Activated CD4-positive, alpha-beta T cell treated with anti-CD3 and anti-CD28 coated beads, Interleukin-2, amount 50 U/mL, for 16 hours (primary cell): ENCODE measurements around the gene FLT3.
"Not testable (repeated sequence)": the region's sequence is repeated elsewhere in the genome, so short reads cannot be mapped to it uniquely, and the experiment has no call there.

ENCODE experiments used
- DNase-seq: peaks from one replicate; pipeline ENCODE4 v3.0.0-alpha.2; 2020

Gene FLT3

DNA sequence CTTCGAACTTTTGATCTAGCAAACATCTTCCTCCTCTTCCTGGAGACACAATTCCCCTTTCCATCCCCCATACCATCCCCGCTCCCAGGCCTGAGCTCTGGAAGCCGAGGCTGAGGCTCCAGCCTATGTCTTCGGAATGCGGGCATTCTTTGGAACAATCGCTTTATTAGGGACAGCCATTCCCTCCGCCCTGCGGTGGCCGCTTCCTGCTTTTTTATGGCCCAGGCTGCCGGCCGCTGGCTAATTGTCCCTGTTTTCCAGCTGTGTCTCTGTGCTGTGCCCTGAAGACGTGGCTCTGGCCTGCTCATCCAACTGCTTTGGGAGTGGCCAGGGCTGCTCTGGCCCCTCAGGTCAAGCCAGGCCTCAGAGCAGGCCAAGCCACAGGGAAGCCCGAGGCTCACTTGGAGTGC is 129.1 kb downstream of the FLT3 start:
- no peak for DNase-seq

DNA sequence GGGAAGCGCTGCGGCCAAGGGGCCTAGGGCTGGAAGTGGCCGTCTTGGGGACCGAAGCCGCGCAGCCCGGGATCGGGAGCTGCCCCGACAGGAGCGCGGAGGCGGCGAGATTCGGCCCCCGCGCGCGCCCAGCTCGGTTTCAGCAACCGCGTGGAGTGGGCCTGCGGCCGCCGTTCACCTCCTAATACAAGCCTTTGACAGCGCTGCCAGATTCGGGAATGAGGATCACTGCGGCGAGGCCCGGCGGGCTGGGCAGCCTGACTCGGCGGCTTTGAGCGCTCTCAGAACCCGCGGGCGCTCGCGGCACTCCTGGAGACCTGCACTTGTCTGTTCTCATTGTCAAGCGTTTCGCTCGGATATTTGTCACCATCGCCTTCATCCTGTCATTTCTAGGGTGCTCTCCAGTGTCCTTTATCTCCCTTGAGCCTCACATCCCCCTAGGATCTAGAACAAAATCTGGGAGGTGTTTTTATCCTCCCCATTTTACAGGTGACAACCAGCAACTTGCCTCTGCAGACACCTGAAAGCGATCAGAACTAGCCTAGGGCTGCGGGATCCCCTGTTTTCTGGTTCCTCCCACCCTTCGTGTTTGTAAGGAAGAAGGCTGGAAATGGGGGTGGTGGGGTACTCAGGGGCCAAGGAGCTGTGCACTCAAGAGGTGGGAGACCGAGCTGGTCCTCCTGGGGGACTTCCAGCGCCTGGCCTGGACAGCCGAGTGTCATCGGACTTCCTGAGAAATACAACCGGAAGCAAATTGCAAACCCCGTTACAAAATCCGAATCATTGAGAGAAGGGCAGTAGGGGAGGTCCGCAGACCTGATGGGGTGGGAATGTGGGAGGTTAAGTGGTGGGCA is 129.8 kb downstream of the FLT3 start:
- DNase-seq, result no peak

DNA sequence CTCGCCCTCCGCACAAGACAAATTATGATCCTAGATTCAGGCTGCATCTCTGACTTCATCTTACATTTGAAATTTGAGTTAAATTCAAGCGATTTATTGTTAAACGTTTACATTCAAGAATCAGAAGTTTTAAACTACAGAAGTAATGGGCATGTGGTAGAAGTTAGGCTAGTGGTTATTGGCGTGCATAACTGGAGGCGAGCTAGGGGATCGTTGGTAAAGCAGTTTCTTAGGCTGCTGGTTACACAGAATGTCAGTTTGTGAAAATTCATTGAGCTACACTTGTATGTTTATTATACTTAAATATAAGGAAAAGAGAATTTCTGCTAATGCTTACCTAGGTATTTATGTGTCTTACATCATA is 130.5 kb downstream of the FLT3 start:
- DNase-seq, result no peak

DNA sequence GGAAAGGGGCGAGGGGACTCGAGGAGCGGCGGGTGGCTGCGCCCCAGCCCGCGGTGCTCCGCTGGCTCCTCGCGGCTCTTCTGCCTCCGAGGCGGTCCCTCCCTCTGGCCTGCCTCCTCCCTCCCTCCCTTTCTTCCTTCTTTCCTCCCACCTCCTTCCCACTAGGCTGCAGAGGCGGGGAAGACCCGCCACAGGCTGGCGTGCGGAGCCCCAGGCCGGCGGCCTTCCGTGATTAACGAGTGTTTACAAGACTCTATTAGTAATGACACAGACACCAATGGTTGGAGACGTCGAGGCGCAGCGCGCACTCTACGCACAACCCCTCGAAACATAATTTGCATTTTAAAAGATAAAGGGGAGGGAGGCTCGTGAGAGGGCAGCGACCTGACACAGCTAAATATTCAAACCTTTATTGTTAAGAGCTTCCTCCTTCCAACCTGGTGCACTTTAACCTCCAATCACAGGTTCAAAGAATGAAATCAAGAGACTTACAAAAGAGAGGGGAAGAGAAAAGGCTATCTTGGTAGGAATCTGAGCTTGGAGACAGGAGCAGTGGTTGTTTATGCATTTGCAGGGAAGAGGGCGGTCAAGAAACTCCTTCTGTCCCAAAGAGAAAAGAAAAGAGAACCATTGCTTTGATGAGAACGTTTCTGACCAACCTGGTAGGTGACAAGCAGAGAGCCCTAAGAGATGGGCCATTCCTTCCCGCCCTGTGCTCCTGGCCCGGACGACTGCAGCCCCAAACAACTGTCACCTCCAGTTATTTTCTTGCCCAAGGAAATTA is 131.1 kb downstream of the FLT3 start, which contains the start of gene CDX2:
CDX2 (minus strand) TSS at position 234 of the 784 bp plus-strand sequence. CDS start 309 bp downstream, outside the sequence.
- no peak for DNase-seq

DNA sequence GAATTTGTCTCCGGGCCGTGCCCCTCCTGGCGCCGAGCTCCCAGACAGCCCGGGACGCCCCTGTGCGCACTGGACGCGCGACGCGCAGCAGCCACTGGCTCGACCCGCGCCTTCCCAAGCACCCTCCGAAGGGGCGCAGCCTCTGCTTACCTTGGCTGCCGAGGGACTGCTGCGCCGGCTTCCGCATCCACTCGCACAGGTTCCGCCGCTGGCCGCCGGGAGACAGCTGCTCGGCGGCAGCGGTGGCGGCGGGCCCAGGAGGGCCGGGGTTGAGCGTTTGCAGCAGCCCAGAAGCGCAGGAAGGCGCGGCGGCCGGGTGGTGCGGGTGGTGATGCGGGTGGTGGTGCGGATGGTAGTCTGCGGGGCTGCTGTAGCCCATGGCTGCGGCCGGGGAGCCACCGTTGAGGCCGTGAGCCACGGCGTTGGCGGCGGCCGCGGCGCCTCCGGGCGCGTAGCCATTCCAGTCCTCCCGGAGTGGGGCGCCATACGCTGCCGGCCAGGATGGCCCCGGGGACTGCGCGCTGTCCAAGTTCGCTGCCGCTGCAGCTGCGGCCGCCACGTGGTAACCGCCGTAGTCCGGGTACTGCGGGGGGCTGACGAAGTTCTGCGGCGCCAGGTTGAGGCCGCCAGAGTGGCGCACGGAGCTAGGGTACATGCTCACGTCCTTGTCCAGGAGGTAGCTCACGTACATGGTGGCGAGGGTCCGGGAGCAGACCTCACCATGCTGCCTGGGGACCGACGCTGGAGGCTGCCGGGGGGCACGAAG is 131.9 kb downstream of the FLT3 start:
- no peak for DNase-seq

DNA sequence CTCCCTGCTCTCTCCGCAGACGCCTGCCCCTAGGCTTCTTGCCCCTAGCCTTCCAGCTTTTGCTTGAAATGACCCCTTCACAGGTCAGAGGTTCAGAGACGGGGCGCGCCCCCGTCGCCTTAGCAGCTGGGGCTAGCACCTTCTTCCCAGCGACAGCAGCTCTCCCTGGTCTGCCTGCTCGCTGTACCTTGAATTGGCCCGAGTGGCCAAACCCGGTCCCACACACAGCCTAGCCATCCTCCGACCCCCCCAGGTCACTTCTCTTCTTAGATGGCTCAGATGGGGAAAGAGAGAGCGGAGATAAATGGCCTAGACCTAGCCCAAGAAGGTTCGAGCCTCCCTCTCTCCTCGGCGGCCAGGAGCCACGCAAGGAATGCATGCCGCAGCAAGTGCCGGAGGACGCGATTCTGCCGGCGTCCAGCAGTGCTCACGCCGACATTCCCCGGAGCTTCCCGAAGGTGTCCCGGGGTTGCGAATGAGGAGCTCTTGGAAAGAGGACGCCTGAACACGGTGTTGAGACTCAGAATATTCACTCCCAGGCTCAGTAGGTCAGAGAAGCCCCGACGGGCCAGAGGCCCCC is 132.6 kb downstream of the FLT3 start:
- no peak for DNase-seq

DNA sequence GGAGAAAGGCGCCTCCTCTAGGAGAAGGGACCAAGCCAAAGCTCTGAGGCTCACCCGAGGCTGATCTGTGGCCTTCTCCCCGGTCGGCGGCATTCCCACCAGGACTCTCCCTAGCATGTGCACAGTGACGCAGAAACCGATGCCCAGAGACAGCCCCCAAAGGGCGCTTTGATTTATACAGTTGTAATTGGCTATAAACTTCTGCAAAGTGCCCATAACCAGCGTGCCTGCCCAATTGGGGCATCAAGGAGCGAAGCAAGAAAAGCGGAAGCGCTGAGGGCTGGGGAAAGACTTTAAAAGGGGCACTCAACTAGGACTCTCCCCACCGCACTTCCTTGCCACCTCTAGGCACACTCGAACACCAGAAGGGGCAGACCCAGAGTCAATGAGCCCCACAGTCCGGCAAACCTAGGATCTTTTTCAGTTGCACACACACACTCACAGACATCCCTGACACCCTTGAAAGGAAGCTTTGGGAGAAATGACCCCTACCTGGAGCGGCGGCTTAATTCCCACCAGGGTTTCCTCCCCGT is 133.1 kb downstream of the FLT3 start:
- DNase-seq, result no peak

DNA sequence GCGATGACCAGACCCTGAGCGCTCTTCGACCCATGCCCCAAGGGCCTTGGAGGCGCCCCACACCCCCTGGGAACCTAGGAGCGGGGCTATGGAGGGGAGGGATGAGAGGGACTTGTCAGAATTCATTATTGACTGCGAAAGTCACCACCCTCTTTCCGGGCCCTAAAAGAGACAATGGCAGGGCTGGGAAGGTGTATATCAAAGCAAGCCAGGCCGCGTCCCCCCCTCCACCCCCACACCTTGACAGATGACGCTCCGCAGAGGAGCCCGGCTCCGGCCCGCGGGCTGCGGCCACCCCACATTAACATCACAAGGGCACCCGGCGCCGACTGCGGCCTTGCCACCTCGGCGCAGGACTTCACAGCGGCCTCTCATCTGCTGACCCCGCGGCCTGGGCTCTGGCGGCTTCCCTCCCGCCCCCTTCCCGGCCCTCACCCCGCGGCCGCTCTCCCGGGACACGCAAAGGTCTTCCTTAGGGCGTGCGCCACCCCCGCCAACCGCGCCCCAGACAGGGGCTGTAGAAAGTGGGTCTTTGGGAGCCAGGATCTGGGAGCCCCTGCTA is 133.7 kb downstream of the FLT3 start:
- no peak for DNase-seq

DNA sequence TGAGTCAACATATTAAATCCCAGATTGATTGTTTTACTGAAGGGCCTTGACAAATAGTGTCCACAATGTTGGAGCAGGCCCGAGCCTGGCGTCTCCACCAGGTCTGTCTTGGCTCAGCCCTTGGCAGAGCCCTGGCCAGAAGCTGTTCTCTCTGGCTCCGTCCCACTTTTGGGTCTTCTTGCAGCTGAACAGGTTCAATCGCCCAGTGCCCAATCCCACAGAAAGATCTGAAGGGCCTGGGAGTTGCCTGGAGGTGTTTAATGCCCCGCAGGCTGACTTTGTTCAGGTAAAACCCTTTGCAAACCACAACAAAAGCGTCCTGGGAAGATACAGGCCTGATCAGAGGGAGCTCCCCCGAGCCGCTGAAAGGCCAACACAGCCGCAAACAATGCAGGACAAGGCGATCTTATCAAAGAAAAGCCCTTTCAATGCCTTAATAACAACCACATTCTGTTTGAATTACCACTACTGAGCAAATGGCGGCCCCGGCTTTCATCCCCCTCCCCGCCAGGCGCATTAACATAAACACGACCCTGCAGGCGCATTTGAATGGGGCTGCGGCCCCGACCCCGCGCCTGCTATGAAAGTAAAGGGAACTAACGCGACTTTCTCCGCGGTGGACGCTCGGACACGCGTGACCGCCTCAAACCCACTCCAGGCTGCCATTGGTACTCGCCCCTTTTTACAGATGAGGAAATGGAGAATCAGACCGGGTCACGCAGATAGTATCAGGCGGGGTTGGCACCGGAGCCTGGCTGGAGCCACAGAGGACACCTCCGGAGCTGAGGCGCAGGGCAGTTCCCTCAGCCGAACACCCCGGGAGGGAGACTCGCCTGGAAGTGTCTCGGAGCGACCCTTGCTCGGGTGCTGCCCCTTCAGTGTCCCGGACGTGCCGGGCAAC is 134.4 kb downstream of the FLT3 start:
- no peak for DNase-seq

DNA sequence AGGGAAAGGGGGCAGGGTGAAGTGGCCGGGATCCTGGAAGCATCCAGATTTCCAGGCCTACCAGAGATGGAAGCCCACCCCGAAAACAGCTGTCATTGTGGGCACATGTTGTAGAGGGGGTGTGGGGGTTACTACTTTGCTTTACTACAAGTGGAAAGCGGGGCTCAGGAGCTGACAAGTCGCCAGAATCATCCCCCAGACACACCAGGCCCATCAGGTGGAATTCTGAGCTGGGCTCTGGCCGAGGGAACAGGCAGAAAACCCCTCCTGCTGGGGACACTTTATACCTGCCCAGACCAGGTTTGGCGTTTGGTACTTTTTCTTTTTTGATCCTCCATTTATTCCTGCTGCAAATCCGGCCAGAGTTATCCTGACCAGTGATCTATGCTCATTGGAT is 135.0 kb downstream of the FLT3 start:
- DNase-seq, result no peak

DNA sequence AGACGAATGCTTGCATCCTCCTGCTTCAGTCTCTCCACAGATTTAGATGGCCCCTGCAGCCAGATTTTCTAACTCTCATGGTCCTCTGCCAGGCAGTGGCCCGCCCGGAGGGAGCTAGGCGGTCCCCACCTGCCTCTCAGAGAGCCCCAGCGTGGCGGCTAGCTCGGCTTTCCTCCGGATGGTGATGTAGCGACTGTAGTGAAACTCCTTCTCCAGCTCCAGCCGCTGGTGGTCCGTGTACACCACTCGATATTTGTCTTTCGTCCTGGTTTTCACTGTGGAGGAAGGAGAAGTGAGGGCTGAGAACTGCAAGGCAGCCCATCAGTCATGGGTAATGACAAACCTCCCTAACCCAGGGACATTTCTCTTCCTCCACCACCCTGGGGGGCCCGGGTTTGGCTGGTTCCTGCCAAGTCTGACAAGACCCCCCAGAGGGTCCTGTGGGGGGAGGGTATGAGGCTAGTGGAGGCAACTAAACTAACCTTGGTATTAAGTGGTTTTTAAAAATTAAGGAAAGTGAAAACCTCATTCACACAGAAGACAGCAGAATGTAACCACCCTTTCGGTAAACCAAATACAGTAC is 135.5 kb downstream of the FLT3 start:
- DNase-seq, result no peak

DNA sequence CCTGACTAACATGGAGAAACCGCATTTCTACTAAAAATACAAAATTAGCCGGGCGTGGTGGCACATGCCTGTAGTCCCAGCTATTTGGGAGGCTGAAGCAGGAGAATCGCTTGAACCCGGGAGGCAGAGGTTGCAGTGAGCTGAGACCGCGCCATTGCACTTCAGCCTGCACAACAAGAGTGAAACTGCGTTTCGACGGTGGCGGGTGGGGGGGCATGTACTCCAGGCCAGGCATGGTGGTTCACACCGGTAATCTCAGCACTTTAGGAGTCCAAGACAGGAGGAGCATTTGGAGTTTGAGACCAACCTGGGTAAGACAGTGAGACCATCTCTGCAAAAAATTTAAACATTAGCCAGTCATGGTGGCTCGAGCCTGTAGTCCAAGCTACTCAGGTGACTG is 136.2 kb downstream of the FLT3 start:
- DNase-seq, result not testable (repeated sequence)

DNA sequence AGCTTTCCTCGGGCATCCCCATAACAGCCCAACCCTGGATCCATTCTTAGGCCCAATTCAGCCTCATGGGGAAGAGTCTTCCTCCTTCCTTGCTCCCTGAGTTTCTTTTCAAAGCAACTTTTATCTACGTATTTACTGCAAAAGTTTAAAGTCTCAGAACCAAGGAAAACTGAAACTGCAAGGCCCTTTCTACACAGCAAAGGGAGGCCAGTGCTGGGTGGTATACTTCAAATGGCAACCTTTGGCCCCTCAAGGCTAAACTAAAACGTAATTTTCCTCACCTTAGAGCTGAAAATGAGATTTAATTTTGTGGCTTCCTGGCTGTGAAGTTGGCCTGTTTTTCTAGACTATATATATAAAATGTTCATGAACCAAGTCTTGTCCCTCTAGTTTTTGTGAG is 136.9 kb downstream of the FLT3 start:
- no peak for DNase-seq

DNA sequence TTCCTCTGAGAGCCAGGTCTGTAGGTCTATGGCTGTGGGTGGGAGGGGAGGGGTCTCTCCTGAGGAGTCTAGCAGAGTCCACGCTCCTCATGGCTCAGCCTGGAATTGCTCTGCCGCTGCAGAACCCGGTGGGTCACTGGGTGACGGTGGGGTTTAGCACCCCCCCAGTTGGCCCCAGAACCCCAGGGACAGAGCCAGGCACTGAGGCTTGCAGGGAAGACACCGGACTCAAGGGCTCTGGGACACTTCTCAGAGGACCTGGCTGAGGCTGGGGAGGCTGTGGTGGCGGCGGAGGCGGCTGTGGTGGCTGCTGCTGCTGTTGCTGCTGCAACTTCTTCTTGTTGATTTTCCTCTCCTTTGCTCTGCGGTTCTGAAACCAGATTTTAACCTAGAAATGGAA is 137.4 kb downstream of the FLT3 start:
- no peak for DNase-seq

DNA sequence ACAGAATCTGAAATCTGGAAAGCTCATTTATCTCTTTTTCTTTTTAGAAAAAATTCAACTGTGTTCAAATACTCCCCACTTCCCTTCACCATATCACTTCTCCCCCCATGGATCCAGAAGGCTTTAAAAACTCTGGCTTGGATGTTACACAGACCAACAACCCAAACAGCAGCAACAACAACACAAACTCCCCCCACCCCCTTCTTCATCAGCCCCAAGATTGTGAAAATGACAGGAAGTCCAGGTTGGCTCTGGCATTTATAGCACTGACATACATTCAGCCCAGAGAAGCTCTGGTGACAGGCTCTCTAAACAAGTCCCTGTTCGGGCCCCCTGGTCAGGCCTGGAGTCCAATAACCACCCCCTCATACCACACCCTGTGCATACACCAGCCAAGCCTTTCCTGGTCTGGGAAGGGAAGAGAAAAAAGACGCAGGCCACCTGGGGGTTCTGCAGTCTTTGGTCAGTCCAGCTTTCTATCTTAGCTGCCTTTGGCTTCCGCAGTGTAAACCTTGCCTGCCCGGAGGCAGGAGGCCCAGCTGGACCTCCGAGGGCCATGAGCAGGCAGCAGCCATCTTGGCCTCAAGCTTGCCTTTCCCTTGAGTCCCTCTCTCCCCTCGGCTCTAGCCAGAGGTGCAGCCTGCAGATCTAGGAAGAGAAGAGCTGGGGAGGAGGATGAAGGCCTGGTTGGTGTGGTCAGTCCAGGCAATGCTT is 138.1 kb downstream of the FLT3 start:
- no peak for DNase-seq

DNA sequence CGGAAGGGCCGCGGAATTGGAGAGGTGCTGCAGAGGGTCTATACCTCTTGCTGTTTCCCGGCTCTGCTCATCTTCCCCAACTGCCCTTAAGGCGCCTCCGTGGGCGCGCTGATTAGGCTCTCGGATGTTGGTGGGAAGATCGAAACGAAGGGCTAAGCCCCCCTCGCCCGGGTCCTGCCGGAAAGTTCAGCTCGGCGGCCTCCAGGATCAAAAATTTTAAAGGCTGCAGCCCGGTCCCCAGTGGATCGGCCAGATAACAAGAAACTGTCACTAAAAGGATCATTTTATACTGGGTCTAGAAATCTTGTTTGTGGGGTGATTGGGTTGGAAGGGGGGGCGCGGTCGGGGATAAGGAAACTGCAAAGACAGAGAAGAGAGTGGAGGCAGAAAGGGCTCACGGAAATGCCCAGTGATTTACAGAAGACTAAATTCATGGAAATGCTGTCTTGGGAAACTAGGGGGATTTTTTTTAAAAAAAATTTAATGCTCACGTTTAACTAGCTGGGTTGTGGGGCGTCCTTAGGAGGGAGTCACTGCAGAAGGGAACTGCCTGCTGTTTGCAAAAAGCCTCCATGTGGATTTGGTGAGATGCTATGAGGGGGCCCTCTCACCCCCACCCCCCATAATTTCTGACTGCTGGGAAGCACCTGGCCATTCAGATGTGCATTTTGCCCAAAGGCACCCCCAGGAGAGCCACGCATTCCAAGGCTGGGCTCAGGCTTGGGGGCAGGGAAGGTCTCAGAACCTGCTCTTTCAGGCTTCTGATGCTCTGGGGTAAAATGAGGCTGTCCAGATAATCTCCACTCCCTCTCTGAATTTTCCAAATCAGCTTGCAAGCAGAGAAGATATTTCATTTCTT is 138.9 kb downstream of the FLT3 start:
- no peak for DNase-seq

DNA sequence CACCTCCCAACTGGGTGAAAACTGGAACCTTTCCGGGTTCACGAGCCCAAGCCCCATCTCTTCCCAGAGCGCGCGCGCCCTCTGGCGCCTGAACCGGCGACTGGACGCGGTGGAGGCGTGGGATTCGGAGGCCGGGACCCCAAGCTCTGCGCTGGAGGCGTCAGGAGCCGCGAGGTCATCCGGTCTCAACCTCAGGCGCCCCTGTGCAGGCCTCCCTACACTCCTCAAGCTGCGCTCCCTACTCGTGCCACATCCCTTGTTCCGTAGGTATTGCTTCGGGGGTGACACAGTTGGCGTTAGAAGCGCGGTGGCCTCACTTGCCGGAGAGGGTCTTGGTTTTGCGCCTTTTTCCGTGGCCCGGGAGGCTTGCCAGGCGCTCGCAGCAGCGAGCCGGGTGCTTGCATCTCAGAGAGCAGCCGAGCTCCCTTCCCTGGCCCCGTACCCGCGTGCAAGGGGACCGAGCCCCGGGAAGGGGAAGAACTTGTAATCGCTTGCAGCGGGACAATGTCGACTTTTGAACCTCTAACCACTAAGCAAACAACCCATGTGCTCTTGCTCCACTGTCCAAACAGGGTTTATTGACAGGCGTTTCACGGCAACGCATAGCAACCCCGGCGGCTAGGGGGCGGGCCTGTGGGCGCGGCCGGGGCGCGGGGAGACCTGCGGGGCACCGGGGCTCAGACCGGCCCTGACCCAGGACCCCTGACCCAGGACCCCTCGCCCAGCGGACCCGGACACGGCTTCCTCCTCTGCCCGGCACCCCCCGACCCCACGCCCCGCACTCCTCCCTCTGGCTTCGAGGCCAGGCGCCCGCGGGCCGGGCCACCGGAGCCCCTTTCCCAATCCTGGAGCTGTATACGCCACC is 139.8 kb downstream of the FLT3 start:
- DNase-seq, result peak; percentile 31

DNA sequence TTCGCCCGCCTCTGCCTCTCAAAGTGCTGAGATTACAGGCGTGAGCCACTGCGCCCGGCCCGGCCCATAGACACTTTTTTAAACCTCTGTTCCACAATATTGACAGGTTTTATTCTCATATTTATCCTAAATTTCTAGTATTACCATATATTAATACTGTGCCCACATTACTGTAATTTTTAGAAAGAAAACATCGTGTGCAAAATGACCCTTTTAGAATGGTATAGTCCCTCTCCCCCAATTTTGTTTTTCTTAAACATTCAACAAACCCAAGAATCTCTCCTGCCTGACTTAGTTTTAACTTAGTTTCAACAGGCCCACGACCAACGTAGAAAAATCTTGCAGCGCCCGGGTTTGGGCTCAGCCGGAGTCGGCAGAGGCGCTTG is 140.4 kb downstream of the FLT3 start:
- no peak for DNase-seq
